K562 (cell line): ENCODE measurements around the gene APOL2. TPM values are rescaled to one million over a fixed set of nuclear protein-coding genes. Genes with fewer than 3 reads are reported as not detected.
A peak's percentile ranks its signal among the peaks of the same experiment; 100 is the strongest.
"Not testable (repeated sequence)": the region's sequence is repeated elsewhere in the genome, so short reads cannot be mapped to it uniquely, and the experiment has no call there.

Experiments
- ATAC-seq: fragments of 200-7000 bp; cut with Tn5 transposase; 3 replicates; pipeline ENCODE4 v1.9.1; 2020; ENCODE audit warnings: moderate library complexity
- BruUV-seq: library from RNA; stranded (reverse); fragments of 400-500 nt; replicated peaks from 2 replicates; lab custom pipeline; 2021; lab: Mats Ljungman, UMichigan
- CTCF ChIA-PET: fragments of 300-600 bp; formaldehyde crosslinking; extraction: SDS; loops from one replicate; lab custom pipeline; 2021; ENCODE audit warnings: low intra/inter-chr PET ratio; lab: Yijun Ruan, JAX
- POLR2A ChIA-PET: fragments of 300-600, 350-650 bp; sonication (Branson Sonifier 250); formaldehyde crosslinking; extraction: SDS; loops from one replicate; lab custom pipeline; 2021; ENCODE audit warnings: antibody characterized with exemption, inconsistent platforms; lab: Yijun Ruan, JAX
- DNase-seq, 4 experiments: peaks; one replicate each; pipeline versions ENCODE4 v3.0.0 to v3.0.0-alpha.2; 2011 to 2018; ENCODE audit warnings: low spot score in 3 of 4, mixed read lengths in 3 of 4; ENCODE audit errors: extremely low read depth in 1 of 4
- FAIRE-seq: peaks from 2 replicates; lab custom pipeline; 2011; peaks lifted over from hg19 to GRCh38; lab: Jason Lieb, UNC
- H2AFZ ChIP-seq: 2 replicates; pipeline ENCODE4 v1.6.0; 2011; ENCODE audit warnings: low read depth, low read length, control low read depth, inconsistent platforms
- H3K27ac ChIP-seq: fragments of 200-600 bp; 3 replicates; pipeline ENCODE4 v1.8.0; 2011; ENCODE audit warnings: low read depth, mild to moderate bottlenecking, control low read depth, inconsistent platforms, low read length, moderate library complexity, mixed read lengths; ENCODE audit errors: extremely low read depth
- H3K27me3 ChIP-seq, 2 experiments: fragments of 300-600 bp in 1 of 2; 2 replicates in 1 of 2; 3 replicates in 1 of 2; pipeline versions ENCODE4 v1.6.0 to v1.8.0; 2011; ENCODE audit warnings: inconsistent platforms in 2 of 2, low read length in 2 of 2, mild to moderate bottlenecking in 1 of 2, mixed read lengths in 1 of 2, moderate library complexity in 1 of 2; ENCODE audit not compliant: control insufficient read depth in 2 of 2, insufficient read depth in 2 of 2
- H3K36me3 ChIP-seq: fragments of 300-600 bp; 3 replicates; pipeline ENCODE4 v1.8.0; 2011; ENCODE audit warnings: mild to moderate bottlenecking, low read length, inconsistent platforms; ENCODE audit not compliant: control insufficient read depth, insufficient read depth
- H3K4me1 ChIP-seq, 2 experiments: fragments of 200-600 bp in 1 of 2; replicated peaks in 1 of 2; 2 replicates in 1 of 2; 3 replicates in 1 of 2; pipeline versions ENCODE4 v1.5.1 to v1.8.0; 2011; ENCODE audit warnings: inconsistent platforms in 2 of 2, low read length in 2 of 2, mild to moderate bottlenecking in 1 of 2, mixed read lengths in 1 of 2, moderate library complexity in 1 of 2; ENCODE audit not compliant: control insufficient read depth in 2 of 2, insufficient read depth in 2 of 2
- H3K4me2 ChIP-seq: 2 replicates; pipeline ENCODE4 v1.6.1; 2011; ENCODE audit warnings: low read length, control low read depth, inconsistent platforms, mixed read lengths; ENCODE audit not compliant: insufficient read depth
- H3K4me3 ChIP-seq: fragments of 200-600 bp; sonication (generic), shearing (Covaris generic); 2 replicates; pipeline ENCODE4 v1.5.1; 2016; ENCODE audit warnings: control low read depth, inconsistent platforms
- H3K79me2 ChIP-seq: fragments of 200-600 bp; 3 replicates; pipeline ENCODE4 v1.8.0; 2011; ENCODE audit warnings: low read length, inconsistent platforms; ENCODE audit not compliant: control insufficient read depth, insufficient read depth
- H3K9ac ChIP-seq, 2 experiments: 2 replicates each; pipeline versions ENCODE4 v1.6.0 to v1.6.1; 2011; ENCODE audit warnings: low read depth in 2 of 2, low read length in 2 of 2, control low read depth in 1 of 2, inconsistent platforms in 1 of 2, mild to moderate bottlenecking in 1 of 2, mixed read lengths in 1 of 2; ENCODE audit not compliant: insufficient read depth in 1 of 2
- H3K9me1 ChIP-seq: one replicate; pipeline ENCODE4 v1.6.0; 2011; ENCODE audit warnings: inconsistent platforms, mild to moderate bottlenecking, low read length, moderate library complexity; ENCODE audit not compliant: control insufficient read depth, insufficient read depth
- H3K9me3 ChIP-seq: replicated peaks from 2 replicates; pipeline ENCODE4 v1.5.1; 2011; ENCODE audit warnings: low read depth, low read length, inconsistent platforms; ENCODE audit not compliant: control insufficient read depth, insufficient read depth
- H4K20me1 ChIP-seq: replicated peaks from 2 replicates; pipeline ENCODE4 v1.6.1; 2011; ENCODE audit warnings: low read length, inconsistent platforms, mixed read lengths; ENCODE audit not compliant: control insufficient read depth, insufficient read depth
- ARNT ChIP-seq, 2 experiments: fragments of 450-650 bp; IDR thresholded peaks; 2 replicates each; pipeline ENCODE4 v1.6.1; 2016; ENCODE audit warnings: mild to moderate bottlenecking in 1 of 2
- SMAD4 ChIP-seq: fragments of 250-450 bp; sonication (Bioruptor Pico); conservative IDR thresholded peaks from 2 replicates; pipeline ENCODE4 v1.8.0; 2021; ENCODE audit warnings: inconsistent platforms, mild to moderate bottlenecking, moderate library complexity
- SMC3 ChIP-seq: conservative IDR thresholded peaks from 2 replicates; pipeline ENCODE4 v1.6.1; 2011; ENCODE audit warnings: low read depth, low read length, improper control_type of control experiment; ENCODE audit not compliant: insufficient read depth
- ZNF174 ChIP-seq: fragments of 250-450 bp; sonication (Bioruptor Pico); IDR thresholded peaks from 2 replicates; pipeline ENCODE4 v1.4.0; 2020; ENCODE audit warnings: mild to moderate bottlenecking
- WGBS: fragments of 100-300 bp; shearing (Covaris generic); methylation state at CpG from one replicate; pipeline ENCODE4 v1.1.6; 2016; ENCODE audit warnings: low coverage, mixed read lengths; ENCODE audit not compliant: insufficient coverage; ENCODE audit errors: missing lambda C conversion rate; 5-methylcytosine and 5-hydroxymethylcytosine counted together
- in situ Hi-C: fragments of 300-500 bp; cut with MboI; formaldehyde crosslinking; loops from 4 replicates; pipeline ENCODE4 v1.15.0; 2018; ENCODE audit warnings: inconsistent platforms, mixed read lengths
- intact Hi-C: fragments of 100-400 bp; cut with micrococcal nuclease; formaldehyde crosslinking; loops from 2 replicates; pipeline ENCODE4 v1.14.2; 2022
- polyA plus RNA-seq, 8 experiments: library from polyadenylated mRNA; depleted of rRNA in 4 of 8; stranded (reverse) in 5 of 8; unstranded in 3 of 8; fragments of >200 nt; fragmentation: Nextera tagmentation in 2 of 8; fragmentation: Illumina TruSeq in 1 of 8; extraction: Ambion mirVana in 2 of 8; extraction: Trizol in 1 of 8; gene quantifications; 2 replicates each; pipeline versions ENCODE4 v1.2.1 to v1.2.3, GENCODE V29; 2011 to 2014; ENCODE audit warnings: inconsistent platforms in 1 of 8, missing spikeins in 1 of 8
- total RNA-seq, 7 experiments: library from RNA; depleted of rRNA in 6 of 7; stranded (reverse); fragments of >200 nt in 6 of 7; fragmentation: Illumina TruSeq in 2 of 7; extraction: Trizol in 2 of 7; gene quantifications; 2 replicates each; pipeline versions ENCODE4 v1.2.1 to v1.2.3, GENCODE V29; 2011 to 2021; ENCODE audit warnings: low replicate concordance in 1 of 7
- TF ChIP-seq, protein P1 (sequence below): sonication (generic); formaldehyde crosslinking; IDR thresholded peaks from 2 replicates; pipeline ENCODE4 v1.8.0; 2022; ENCODE audit warnings: missing genetic modification reagents, mild to moderate bottlenecking, borderline replicate concordance
- TF ChIP-seq, protein P2 (sequence below): fragments of 450-650 bp; formaldehyde crosslinking; IDR thresholded peaks from 2 replicates; pipeline ENCODE4 v1.4.0; 2022; ENCODE audit warnings: missing genetic modification characterization
- TF ChIP-seq, protein P3 (sequence below): fragments of 250-450 bp; sonication (Bioruptor Pico); IDR thresholded peaks from 2 replicates; pipeline ENCODE4 v1.5.0; 2021; ENCODE audit warnings: mild to moderate bottlenecking, borderline replicate concordance

APOL2 gene
- total and polyA plus RNA-seq, 9 of the 15 experiments (the other 6 are each of a cell fraction or from before 2014, with no cell fraction given), result 2.7 to 10.6 (median 8.9) TPM

DNA sequence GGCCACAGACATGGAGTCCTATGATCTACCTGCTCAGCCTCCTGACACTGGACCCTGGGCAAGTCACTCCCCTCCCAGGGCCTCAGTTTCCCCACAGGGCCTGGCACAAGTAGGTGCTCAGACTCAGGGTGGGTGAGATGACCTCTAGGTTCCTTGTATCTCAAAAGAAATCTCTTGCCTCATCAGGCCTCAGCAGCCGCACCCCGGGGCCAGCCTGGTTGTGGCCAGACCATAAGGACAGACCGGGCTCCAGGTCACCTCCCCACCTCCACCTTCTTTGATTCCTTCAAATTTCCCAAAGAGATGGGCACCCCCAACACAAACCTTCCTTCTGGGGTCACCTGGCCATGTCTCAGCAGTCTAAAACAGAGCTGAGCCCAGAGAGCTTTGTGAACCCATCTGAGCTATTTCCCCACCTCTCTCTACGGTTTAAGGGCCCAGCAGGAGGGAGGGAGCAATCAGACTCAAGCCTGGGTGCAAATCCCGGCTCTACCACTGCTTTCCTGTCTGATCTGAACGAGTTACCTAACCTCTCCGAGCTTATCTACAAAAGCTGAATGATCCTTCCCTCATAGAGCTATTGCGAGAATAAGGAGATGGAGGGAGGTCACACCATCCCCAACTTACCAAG is 35.2 kb downstream of the APOL2 start:
- Histone ChIP-seq H2AFZ (0 out of 2 replicates have a peak overlapping the region, but pooled peaks have one; percentile 15), H3K36me3 (peaks cover 4% of the 10 kb centered on the region; the same call in 1 of the 3 replicates), H3K9me1 (no peaks in the 10 kb centered on the region), H3K4me3 (no peak overlapping the region), H3K27ac (no peak overlapping the region), H3K79me2 (peaks cover 18% of the 10 kb centered on the region), H3K4me1 (peaks cover 19 to 21% of the 10 kb centered on the region in 2 experiments; a peak in 4 of 5 replicates), H3K9me3 (no peaks in the 10 kb centered on the region), H3K4me2 (peak overlapping the region; percentile 21; the same call in 1 of the 2 replicates), H3K9ac (peak overlapping the region in 1 of 2 experiments; percentile 5; a peak in 1 of 4 replicates), H4K20me1 (no peaks in the 10 kb centered on the region), H3K27me3 (no peaks in the 10 kb centered on the region)
- CTCF ChIA-PET, result no interaction called here
- TF ChIP-seq SMC3 (no peak), SMAD4 (CRISPR knock-in tag) (no peak), ZNF174 (CRISPR knock-in tag) (no peak), ARNT (IDR thresholded peaks at IDR 0.05) (no peak)
- TF ChIP-seq, protein P1, sequence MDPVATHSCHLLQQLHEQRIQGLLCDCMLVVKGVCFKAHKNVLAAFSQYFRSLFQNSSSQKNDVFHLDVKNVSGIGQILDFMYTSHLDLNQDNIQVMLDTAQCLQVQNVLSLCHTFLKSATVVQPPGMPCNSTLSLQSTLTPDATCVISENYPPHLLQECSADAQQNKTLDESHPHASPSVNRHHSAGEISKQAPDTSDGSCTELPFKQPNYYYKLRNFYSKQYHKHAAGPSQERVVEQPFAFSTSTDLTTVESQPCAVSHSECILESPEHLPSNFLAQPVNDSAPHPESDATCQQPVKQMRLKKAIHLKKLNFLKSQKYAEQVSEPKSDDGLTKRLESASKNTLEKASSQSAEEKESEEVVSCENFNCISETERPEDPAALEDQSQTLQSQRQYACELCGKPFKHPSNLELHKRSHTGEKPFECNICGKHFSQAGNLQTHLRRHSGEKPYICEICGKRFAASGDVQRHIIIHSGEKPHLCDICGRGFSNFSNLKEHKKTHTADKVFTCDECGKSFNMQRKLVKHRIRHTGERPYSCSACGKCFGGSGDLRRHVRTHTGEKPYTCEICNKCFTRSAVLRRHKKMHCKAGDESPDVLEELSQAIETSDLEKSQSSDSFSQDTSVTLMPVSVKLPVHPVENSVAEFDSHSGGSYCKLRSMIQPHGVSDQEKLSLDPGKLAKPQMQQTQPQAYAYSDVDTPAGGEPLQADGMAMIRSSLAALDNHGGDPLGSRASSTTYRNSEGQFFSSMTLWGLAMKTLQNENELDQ (CRISPR knock-in tag), result no peak
- TF ChIP-seq, protein P2, sequence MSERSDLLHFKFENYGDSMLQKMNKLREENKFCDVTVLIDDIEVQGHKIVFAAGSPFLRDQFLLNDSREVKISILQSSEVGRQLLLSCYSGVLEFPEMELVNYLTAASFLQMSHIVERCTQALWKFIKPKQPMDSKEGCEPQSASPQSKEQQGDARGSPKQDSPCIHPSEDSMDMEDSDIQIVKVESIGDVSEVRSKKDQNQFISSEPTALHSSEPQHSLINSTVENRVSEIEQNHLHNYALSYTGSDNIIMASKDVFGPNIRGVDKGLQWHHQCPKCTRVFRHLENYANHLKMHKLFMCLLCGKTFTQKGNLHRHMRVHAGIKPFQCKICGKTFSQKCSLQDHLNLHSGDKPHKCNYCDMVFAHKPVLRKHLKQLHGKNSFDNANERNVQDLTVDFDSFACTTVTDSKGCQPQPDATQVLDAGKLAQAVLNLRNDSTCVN (CRISPR knock-in tag), result no peak
- TF ChIP-seq, protein P3, sequence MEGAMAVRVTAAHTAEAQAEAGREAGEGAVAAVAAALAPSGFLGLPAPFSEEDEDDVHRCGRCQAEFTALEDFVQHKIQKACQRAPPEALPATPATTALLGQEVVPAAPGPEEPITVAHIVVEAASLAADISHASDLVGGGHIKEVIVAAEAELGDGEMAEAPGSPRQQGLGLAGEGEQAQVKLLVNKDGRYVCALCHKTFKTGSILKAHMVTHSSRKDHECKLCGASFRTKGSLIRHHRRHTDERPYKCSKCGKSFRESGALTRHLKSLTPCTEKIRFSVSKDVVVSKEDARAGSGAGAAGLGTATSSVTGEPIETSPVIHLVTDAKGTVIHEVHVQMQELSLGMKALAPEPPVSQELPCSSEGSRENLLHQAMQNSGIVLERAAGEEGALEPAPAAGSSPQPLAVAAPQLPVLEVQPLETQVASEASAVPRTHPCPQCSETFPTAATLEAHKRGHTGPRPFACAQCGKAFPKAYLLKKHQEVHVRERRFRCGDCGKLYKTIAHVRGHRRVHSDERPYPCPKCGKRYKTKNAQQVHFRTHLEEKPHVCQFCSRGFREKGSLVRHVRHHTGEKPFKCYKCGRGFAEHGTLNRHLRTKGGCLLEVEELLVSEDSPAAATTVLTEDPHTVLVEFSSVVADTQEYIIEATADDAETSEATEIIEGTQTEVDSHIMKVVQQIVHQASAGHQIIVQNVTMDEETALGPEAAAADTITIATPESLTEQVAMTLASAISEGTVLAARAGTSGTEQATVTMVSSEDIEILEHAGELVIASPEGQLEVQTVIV (CRISPR knock-in tag), result no peak
- WGBS, result 34% methylated on average over 7 of the region's 8 CpGs
- no peak for DNase-seq
- intact Hi-C loops, result no loop called here
- in situ Hi-C loops, result no loop called here
- no peak for ATAC-seq
- POLR2A ChIA-PET, result interaction anchor here (0.6 to 0.9 kb wide), 2 partner anchors 66 to 115 kb away, joined by 3 to 4 read pairs; no protein-coding TSS in a partner anchor
- FAIRE-seq, result no peak
- BruUV-seq, result no TSS peak

DNA sequence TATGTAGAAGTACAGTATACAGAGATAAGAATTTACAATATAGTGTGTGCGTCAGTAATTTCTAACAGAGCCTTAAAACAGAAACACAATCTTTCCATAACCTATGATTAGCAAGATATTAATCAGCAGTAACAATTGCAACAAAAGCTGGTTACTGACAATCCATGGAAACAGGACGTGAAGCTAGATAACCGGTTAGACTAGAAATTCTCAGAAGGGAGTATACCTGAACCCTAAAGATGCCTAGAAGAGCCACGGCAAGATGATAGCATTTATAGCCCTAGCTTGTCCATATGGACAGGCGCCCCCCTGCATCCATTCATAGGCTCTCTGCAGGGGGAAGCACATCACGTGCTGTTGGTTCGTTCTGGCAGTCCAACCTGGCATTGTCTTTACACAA is 35.9 kb downstream of the APOL2 start:
- H4K20me1 ChIP-seq, FAIRE-seq, H3K9me1 ChIP-seq, BruUV-seq, POLR2A ChIA-PET, CTCF ChIA-PET, H3K36me3 ChIP-seq, H3K27ac ChIP-seq, DNase-seq, H3K4me2 ChIP-seq, H3K4me3 ChIP-seq, H3K9ac ChIP-seq, H2AFZ ChIP-seq, intact Hi-C loops, H3K27me3 ChIP-seq, H3K9me3 ChIP-seq, in situ Hi-C loops, ATAC-seq: not testable (repeated sequence)
- 23% methylated on average over 7 of the region's 7 CpGs for WGBS
- Histone ChIP-seq H3K4me1 (peaks cover 25 to 28% of the 10 kb centered on the region in 2 experiments; a peak in 4 of 5 replicates), H3K79me2 (peaks cover 18% of the 10 kb centered on the region)
